Gastrocnemius medialis (tissue), 4 donors: Measurements from ENCODE around the gene SLC2A4.
"Not testable (repeated sequence)": the region's sequence is repeated elsewhere in the genome, so short reads cannot be mapped to it uniquely, and the experiment has no call there.

Experiments
- POLR2A ChIP-seq, 2 donors: fragments of 450-650 bp; IDR thresholded peaks; one replicate each; pipeline ENCODE4 v1.6.1; 2017; ENCODE audit warnings: antibody characterized with exemption in 2 of 2, mild to moderate bottlenecking in 2 of 2, moderate library complexity in 2 of 2
- TF ChIP-seq, protein P1 (sequence below), 5 experiments: fragments of 450-650 bp in 3 of 5; fragments of 200-600 bp in 2 of 5; sonication (generic) in 2 of 5; IDR thresholded peaks in 4 of 5; conservative IDR thresholded peaks in 1 of 5; 1 replicate in 4 of 5; 2 replicates in 1 of 5; pipeline ENCODE4 v1.5.1; 2016 to 2019; ENCODE audit warnings: antibody characterized with exemption in 5 of 5, mild to moderate bottlenecking in 3 of 5, moderate library complexity in 3 of 5

DNA sequence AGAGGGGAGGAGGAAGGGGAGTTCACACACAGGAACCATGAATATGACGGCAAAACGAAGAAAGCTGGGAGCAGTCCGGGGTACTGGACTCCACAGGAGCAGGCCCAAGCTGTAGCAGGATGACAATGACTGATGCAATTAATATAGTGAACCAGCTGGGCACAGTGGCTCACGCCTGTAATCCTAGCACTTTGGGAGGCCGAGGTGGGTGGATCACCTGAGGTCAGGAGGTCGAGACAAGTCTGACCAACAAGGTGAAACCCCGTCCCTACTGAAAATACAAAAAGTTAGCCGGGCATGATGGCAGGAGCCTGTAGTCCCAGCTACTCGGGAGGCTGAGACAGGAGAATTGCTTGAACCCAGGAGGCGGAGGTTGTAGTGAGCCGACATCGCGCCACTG, 54.2 kb downstream of the SLC2A4 start:
- TF ChIP-seq, protein P1, sequence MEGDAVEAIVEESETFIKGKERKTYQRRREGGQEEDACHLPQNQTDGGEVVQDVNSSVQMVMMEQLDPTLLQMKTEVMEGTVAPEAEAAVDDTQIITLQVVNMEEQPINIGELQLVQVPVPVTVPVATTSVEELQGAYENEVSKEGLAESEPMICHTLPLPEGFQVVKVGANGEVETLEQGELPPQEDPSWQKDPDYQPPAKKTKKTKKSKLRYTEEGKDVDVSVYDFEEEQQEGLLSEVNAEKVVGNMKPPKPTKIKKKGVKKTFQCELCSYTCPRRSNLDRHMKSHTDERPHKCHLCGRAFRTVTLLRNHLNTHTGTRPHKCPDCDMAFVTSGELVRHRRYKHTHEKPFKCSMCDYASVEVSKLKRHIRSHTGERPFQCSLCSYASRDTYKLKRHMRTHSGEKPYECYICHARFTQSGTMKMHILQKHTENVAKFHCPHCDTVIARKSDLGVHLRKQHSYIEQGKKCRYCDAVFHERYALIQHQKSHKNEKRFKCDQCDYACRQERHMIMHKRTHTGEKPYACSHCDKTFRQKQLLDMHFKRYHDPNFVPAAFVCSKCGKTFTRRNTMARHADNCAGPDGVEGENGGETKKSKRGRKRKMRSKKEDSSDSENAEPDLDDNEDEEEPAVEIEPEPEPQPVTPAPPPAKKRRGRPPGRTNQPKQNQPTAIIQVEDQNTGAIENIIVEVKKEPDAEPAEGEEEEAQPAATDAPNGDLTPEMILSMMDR (IDR thresholded peaks at IDR 0.05 in 4 of 5, conservative IDR thresholded peaks at IDR 0.05 in 1 of 5) = not testable (repeated sequence)
- not testable (repeated sequence) for TF ChIP-seq POLR2A (IDR thresholded peaks at IDR 0.05)
